OCI-LY7 (cell line): Measurements from ENCODE around the gene TTLL7. TPM values are rescaled to one million over a fixed set of nuclear protein-coding genes. Genes with fewer than 3 reads are reported as not detected.

Source experiments
- BruUV-seq: library from RNA; stranded (reverse); fragments of 400-500 nt; replicated peaks from 2 replicates; lab custom pipeline; 2021; lab: Mats Ljungman, UMichigan
- CTCF ChIA-PET: fragments of 300-600 bp; sonication (Branson Sonifier 250); formaldehyde crosslinking; loops from one replicate; lab custom pipeline; 2022; ENCODE audit warnings: antibody characterized with exemption; ENCODE audit not compliant: unreplicated experiment; lab: Charles Lee
- POLR2A ChIA-PET: fragments of 300-600 bp; sonication (Branson Sonifier 250); formaldehyde crosslinking; loops from one replicate; lab custom pipeline; 2022; ENCODE audit warnings: antibody characterized with exemption; lab: Charles Lee
- DNase-seq: peaks from one replicate; pipeline ENCODE4 v3.0.0-alpha.2; 2015; ENCODE audit warnings: low spot score
- H2AFZ ChIP-seq: fragments of 200-600 bp; sonication (generic), shearing (Covaris generic); 2 replicates; pipeline ENCODE4 v1.6.1; 2014; ENCODE audit warnings: mild to moderate bottlenecking, antibody characterized with exemption, low read length, moderate library complexity
- H3K27ac ChIP-seq: fragments of 200-600 bp; sonication (generic); 2 replicates; pipeline ENCODE4 v1.5.1; 2014; ENCODE audit warnings: mixed run types, low read depth, mild to moderate bottlenecking, moderate library complexity, low read length, inconsistent platforms; ENCODE audit not compliant: poor library complexity, severe bottlenecking
- H3K36me3 ChIP-seq: fragments of 200-600 bp; sonication (generic); 2 replicates; pipeline ENCODE4 v1.6.1; 2014; ENCODE audit warnings: mild to moderate bottlenecking, antibody characterized with exemption, low read length, moderate library complexity, mixed read lengths; ENCODE audit not compliant: insufficient read depth
- H3K4me1 ChIP-seq: fragments of 200-600 bp; sonication (generic); 2 replicates; pipeline ENCODE4 v1.5.1; 2014; ENCODE audit warnings: mild to moderate bottlenecking, low read length; ENCODE audit not compliant: insufficient read depth, poor library complexity, severe bottlenecking
- H3K4me2 ChIP-seq: fragments of 200-600 bp; sonication (generic); 2 replicates; pipeline ENCODE4 v1.6.1; 2014; ENCODE audit warnings: mild to moderate bottlenecking, low read length
- H3K4me3 ChIP-seq: fragments of 200-600 bp; sonication (generic); 2 replicates; pipeline ENCODE4 v1.5.1; 2014; ENCODE audit warnings: mild to moderate bottlenecking, low read depth, low read length; ENCODE audit not compliant: poor library complexity, severe bottlenecking
- H3K79me2 ChIP-seq: fragments of 200-600 bp; sonication (generic); 2 replicates; pipeline ENCODE4 v1.6.1; 2016; ENCODE audit warnings: low read depth, mild to moderate bottlenecking, low read length, moderate library complexity, mixed read lengths; ENCODE audit not compliant: insufficient read depth
- H3K9me2 ChIP-seq: fragments of 200-600 bp; sonication (generic); 2 replicates; pipeline ENCODE4 v1.6.1; 2016; ENCODE audit warnings: mild to moderate bottlenecking, low read length, mixed read lengths; ENCODE audit not compliant: insufficient read depth
- H3K9me3 ChIP-seq: fragments of 200-600 bp; sonication (generic); 2 replicates; pipeline ENCODE4 v1.6.1; 2014; ENCODE audit warnings: mild to moderate bottlenecking, mixed run types, low read length, mixed read lengths
- H4K20me1 ChIP-seq: fragments of 200-600 bp; sonication (generic); 2 replicates; pipeline ENCODE4 v1.6.1; 2014; ENCODE audit warnings: mild to moderate bottlenecking, antibody characterized with exemption, low read length, moderate library complexity, mixed read lengths; ENCODE audit not compliant: insufficient read depth
- CTCF ChIP-seq: fragments of 200-600 bp; sonication (generic); conservative IDR thresholded peaks from 2 replicates; pipeline ENCODE4 v1.5.1; 2014; ENCODE audit warnings: mild to moderate bottlenecking, antibody characterized with exemption, low read length, moderate library complexity, mixed read lengths
- EZH2phosphoT487 ChIP-seq: fragments of 200-600 bp; sonication (generic); IDR thresholded peaks from 2 replicates; pipeline ENCODE4 v1.6.1; 2018; ENCODE audit warnings: low read depth, borderline replicate concordance, mild to moderate bottlenecking, mixed run types, antibody characterized with exemption, low read length, moderate library complexity, mixed read lengths
- intact Hi-C: fragments of 100-400 bp; cut with micrococcal nuclease; formaldehyde crosslinking; loops from one replicate; pipeline ENCODE4 v1.10.0; 2022; ENCODE audit not compliant: unreplicated experiment
- total RNA-seq, 2 experiments: library from RNA; depleted of rRNA in 1 of 2; stranded (reverse); fragments of >200 nt in 1 of 2; shearing (Covaris generic) in 1 of 2; gene quantifications; 2 replicates each; pipeline ENCODE4 v1.2.3, GENCODE V29; 2014 to 2022

TTLL7 gene
- total RNA-seq, 2 experiments from 2014 or later, result 0.76 to 0.88 TPM

- TF ChIP-seq EZH2phosphoT487 (no peak), CTCF (no peak)
- Histone ChIP-seq H3K4me1 (no peaks in the 10 kb centered on the region), H2AFZ (no peak overlapping the region), H4K20me1 (no peaks in the 10 kb centered on the region), H3K9me2 (no peaks in the 10 kb centered on the region), H3K79me2 (no peaks in the 10 kb centered on the region), H3K4me3 (no peak overlapping the region), H3K27ac (no peak overlapping the region), H3K36me3 (no peaks in the 10 kb centered on the region), H3K9me3 (no peaks in the 10 kb centered on the region), H3K4me2 (no peak overlapping the region)
- no TSS peak for BruUV-seq
- DNase-seq, result no peak
- intact Hi-C loops, result no loop called here
- POLR2A ChIA-PET, result interaction anchor here (0.7 kb wide), 1 partner anchor 819 kb away, joined by 3 read pairs; no protein-coding TSS in a partner anchor
- CTCF ChIA-PET, result no interaction called here
These were observed 101.4 kb downstream of the TTLL7 start for GRCh38 chr1:83897516-83897915.

- Histone ChIP-seq H3K27ac (no peak overlapping the region), H3K9me2 (no peaks in the 10 kb centered on the region), H3K79me2 (no peaks in the 10 kb centered on the region), H3K4me2 (no peak overlapping the region), H3K4me3 (no peak overlapping the region), H3K4me1 (no peaks in the 10 kb centered on the region), H3K36me3 (no peaks in the 10 kb centered on the region), H4K20me1 (no peaks in the 10 kb centered on the region), H2AFZ (no peak overlapping the region), H3K9me3 (no peaks in the 10 kb centered on the region)
- intact Hi-C loops, result no loop called here
- DNase-seq, result no peak
- ChIA-PET CTCF (no interaction called here), POLR2A (interaction anchor here (0.6 kb wide), 1 partner anchor 34 kb away, joined by 3 read pairs; no protein-coding TSS in a partner anchor)
- TF ChIP-seq EZH2phosphoT487 (no peak), CTCF (no peak)
- no TSS peak for BruUV-seq
These were observed 102.6 kb downstream of the TTLL7 start for GRCh38 chr1:83896299-83896698.

GRCh38 chr1:83889707-83890106, 109.2 kb downstream of the TTLL7 start:
- no peaks in the 10 kb centered on the region for H3K9me3 ChIP-seq
- no peak overlapping the region for H2AFZ ChIP-seq
- H3K4me2 ChIP-seq, result no peak overlapping the region
- H4K20me1 ChIP-seq, result no peaks in the 10 kb centered on the region
- no TSS peak for BruUV-seq
- H3K4me1 ChIP-seq, result no peaks in the 10 kb centered on the region
- no peak overlapping the region for H3K27ac ChIP-seq
- H3K79me2 ChIP-seq, result no peaks in the 10 kb centered on the region
- H3K36me3 ChIP-seq, result no peaks in the 10 kb centered on the region
- DNase-seq, result no peak
- H3K9me2 ChIP-seq, result no peaks in the 10 kb centered on the region
- intact Hi-C loops, result no loop called here
- H3K4me3 ChIP-seq, result no peak overlapping the region
- ChIA-PET CTCF (no interaction called here), POLR2A (interaction anchor here (0.5 kb wide), 1 partner anchor 222 kb away, joined by 3 read pairs; no protein-coding TSS in a partner anchor)
- TF ChIP-seq CTCF (no peak), EZH2phosphoT487 (no peak)
